ENCODE measurements around the gene AKR1B15.
"Not testable (repeated sequence)": the region's sequence is repeated elsewhere in the genome, so short reads cannot be mapped to it uniquely, and the experiment has no call there.

AKR1B15 gene

GRCh38 chr7:134522601-134523000 is 26.3 kb upstream of the AKR1B15 start:
- DNase-seq (no peak), ATAC-seq (replicated peaks) (no peak)
- Mint-ChIP-seq H3K36me3 (no peaks in the 10 kb centered on the region), H3K4me1 (no peaks in the 10 kb centered on the region), H3K27me3 (peaks cover 4 to 31% of the 10 kb centered on the region in 2 donors), H3K4me3 (no peak overlapping the region), H3K9me3 (no peaks in the 10 kb centered on the region), H3K27ac (no peak overlapping the region)

- H3K4me3 Mint-ChIP-seq; H3K36me3 Mint-ChIP-seq; H3K9me3 Mint-ChIP-seq; ATAC-seq (replicated peaks); H3K4me1 Mint-ChIP-seq; DNase-seq; H3K27ac Mint-ChIP-seq: not testable (repeated sequence)
- peaks cover 7 to 19% of the 10 kb centered on the region in 2 donors for H3K27me3 Mint-ChIP-seq
Measured at GRCh38 chr7:134525449-134525848, 23.5 kb upstream of the AKR1B15 start.

- DNase-seq; ATAC-seq (replicated peaks); H3K4me1 Mint-ChIP-seq; H3K36me3 Mint-ChIP-seq; H3K27ac Mint-ChIP-seq; H3K4me3 Mint-ChIP-seq; H3K9me3 Mint-ChIP-seq: not testable (repeated sequence)
- H3K27me3 Mint-ChIP-seq, result peaks cover 7 to 19% of the 10 kb centered on the region in 2 donors
Measured at GRCh38 chr7:134526552-134527248, 22.2 kb upstream of the AKR1B15 start.

GRCh38 chr7:134527979-134528371 is 20.9 kb upstream of the AKR1B15 start:
- Mint-ChIP-seq H3K4me3 (no peak overlapping the region), H3K4me1 (no peaks in the 10 kb centered on the region), H3K27me3 (peaks cover 7 to 11% of the 10 kb centered on the region in 2 donors), H3K36me3 (no peaks in the 10 kb centered on the region), H3K9me3 (no peaks in the 10 kb centered on the region), H3K27ac (no peak overlapping the region)
- ATAC-seq (replicated peaks) (no peak), DNase-seq (no peak)

GRCh38 chr7:134528749-134529148 is 20.2 kb upstream of the AKR1B15 start:
- H3K27ac Mint-ChIP-seq, result no peak overlapping the region
- ATAC-seq (replicated peaks) (no peak), DNase-seq (no peak)
- no peaks in the 10 kb centered on the region for H3K36me3 Mint-ChIP-seq
- peaks cover 7 to 11% of the 10 kb centered on the region in 2 donors for H3K27me3 Mint-ChIP-seq
- no peaks in the 10 kb centered on the region for H3K4me1 Mint-ChIP-seq
- no peaks in the 10 kb centered on the region for H3K9me3 Mint-ChIP-seq
- H3K4me3 Mint-ChIP-seq, result no peak overlapping the region

- no peaks in the 10 kb centered on the region for H3K36me3 Mint-ChIP-seq
- no peak for ATAC-seq (replicated peaks)
- H3K27ac Mint-ChIP-seq, result no peak overlapping the region
- H3K27me3 Mint-ChIP-seq, result peaks cover 6 to 7% of the 10 kb centered on the region in 2 donors
- no peak overlapping the region for H3K4me3 Mint-ChIP-seq
- H3K9me3 Mint-ChIP-seq, result no peaks in the 10 kb centered on the region
- DNase-seq, result no peak
- no peaks in the 10 kb centered on the region for H3K4me1 Mint-ChIP-seq
Measured at GRCh38 chr7:134530460-134530859, 18.4 kb upstream of the AKR1B15 start.

- H3K9me3 Mint-ChIP-seq, result no peaks in the 10 kb centered on the region
- H3K36me3 Mint-ChIP-seq, result no peaks in the 10 kb centered on the region
- no peak overlapping the region for H3K27ac Mint-ChIP-seq
- H3K4me3 Mint-ChIP-seq, result no peak overlapping the region
- DNase-seq, result no peak
- H3K27me3 Mint-ChIP-seq, result peaks cover 6 to 7% of the 10 kb centered on the region in 2 donors
- no peak for ATAC-seq (replicated peaks)
- H3K4me1 Mint-ChIP-seq, result no peaks in the 10 kb centered on the region
Measured at GRCh38 chr7:134532180-134532953, 16.5 kb upstream of the AKR1B15 start.

GRCh38 chr7:134532954-134533218 is 16.0 kb upstream of the AKR1B15 start:
- ATAC-seq (replicated peaks), result no peak
- Mint-ChIP-seq H3K4me1 (no peaks in the 10 kb centered on the region), H3K36me3 (no peaks in the 10 kb centered on the region), H3K4me3 (no peak overlapping the region), H3K9me3 (no peaks in the 10 kb centered on the region), H3K27me3 (peaks cover 6 to 7% of the 10 kb centered on the region in 2 donors), H3K27ac (no peak overlapping the region)
- no peak for DNase-seq

GRCh38 chr7:134533288-134533771 is 15.6 kb upstream of the AKR1B15 start:
- no peak overlapping the region for H3K4me3 Mint-ChIP-seq
- H3K4me1 Mint-ChIP-seq, result no peaks in the 10 kb centered on the region
- no peak overlapping the region for H3K27ac Mint-ChIP-seq
- DNase-seq (no peak), ATAC-seq (replicated peaks) (no peak)
- no peaks in the 10 kb centered on the region for H3K36me3 Mint-ChIP-seq
- peaks cover 4 to 7% of the 10 kb centered on the region in 2 donors for H3K27me3 Mint-ChIP-seq
- no peaks in the 10 kb centered on the region for H3K9me3 Mint-ChIP-seq

GRCh38 chr7:134534633-134535032 is 14.3 kb upstream of the AKR1B15 start:
- Mint-ChIP-seq H3K27me3 (peaks cover 7% of the 10 kb centered on the region in 2 donors), H3K27ac (no peak overlapping the region), H3K4me1 (no peaks in the 10 kb centered on the region), H3K36me3 (no peaks in the 10 kb centered on the region), H3K4me3 (no peak overlapping the region), H3K9me3 (no peaks in the 10 kb centered on the region)
- ATAC-seq (replicated peaks) (no peak), DNase-seq (no peak)

GRCh38 chr7:134535272-134535918 is 13.5 kb upstream of the AKR1B15 start:
- no peak overlapping the region for H3K4me3 Mint-ChIP-seq
- no peaks in the 10 kb centered on the region for H3K36me3 Mint-ChIP-seq
- H3K27me3 Mint-ChIP-seq, result peaks cover 5 to 7% of the 10 kb centered on the region in 2 donors
- H3K27ac Mint-ChIP-seq, result no peak overlapping the region
- H3K9me3 Mint-ChIP-seq, result no peaks in the 10 kb centered on the region
- no peaks in the 10 kb centered on the region for H3K4me1 Mint-ChIP-seq
- ATAC-seq (replicated peaks) (no peak), DNase-seq (no peak)

- ATAC-seq (replicated peaks) (no peak), DNase-seq (no peak)
- Mint-ChIP-seq H3K4me1 (no peaks in the 10 kb centered on the region), H3K36me3 (no peaks in the 10 kb centered on the region), H3K27ac (no peak overlapping the region), H3K27me3 (peaks cover 7 to 10% of the 10 kb centered on the region in 2 donors), H3K4me3 (no peak overlapping the region), H3K9me3 (no peaks in the 10 kb centered on the region)
Measured at GRCh38 chr7:134535919-134536299, 13.0 kb upstream of the AKR1B15 start.

GRCh38 chr7:134536558-134536957 is 12.4 kb upstream of the AKR1B15 start:
- not testable (repeated sequence) for H3K4me1 Mint-ChIP-seq; H3K9me3 Mint-ChIP-seq; H3K36me3 Mint-ChIP-seq; H3K4me3 Mint-ChIP-seq; H3K27ac Mint-ChIP-seq; ATAC-seq (replicated peaks); DNase-seq
- H3K27me3 Mint-ChIP-seq, result peaks cover 10 to 11% of the 10 kb centered on the region in 2 donors

- not testable (repeated sequence) for DNase-seq; H3K4me3 Mint-ChIP-seq; ATAC-seq (replicated peaks); H3K27ac Mint-ChIP-seq; H3K4me1 Mint-ChIP-seq; H3K9me3 Mint-ChIP-seq; H3K36me3 Mint-ChIP-seq
- peaks cover 11 to 14% of the 10 kb centered on the region in 2 donors for H3K27me3 Mint-ChIP-seq
Measured at GRCh38 chr7:134537273-134537781, 11.6 kb upstream of the AKR1B15 start.

Data from stimulated activated naive B cell treated with anti-CD40 and anti-IgM and Interleukin-4, amounts not matched to agents 10 μg/mL and 1 μg/mL and 100 μg/mL, for 72 hours (primary cell).